ENCODE data around the gene SLA2.

The SLA2 gene

GRCh38 chr20:36632147-36632486 lies 13.9 kb downstream of the SLA2 start:
- TF ChIP-seq CTCF (IDR thresholded peaks at IDR 0.05; ENCODE audit: low read depth, low read length) = no peak
- H3K4me3 ChIP-seq (ENCODE audit: low read depth, low read length) = no peak overlapping the region
- no peaks in the 10 kb centered on the region for H3K4me1 ChIP-seq
- DNase-seq = no peak
- H3K9me3 ChIP-seq = no peaks in the 10 kb centered on the region; the same call in 1 of the 2 replicates
- H3K36me3 ChIP-seq = no peaks in the 10 kb centered on the region
- no peaks in the 10 kb centered on the region for H3K27me3 ChIP-seq

- no peak for TF ChIP-seq CTCF (IDR thresholded peaks at IDR 0.05; ENCODE audit: low read depth, low read length)
Measured at GRCh38 chr20:36631646-36632045, 14.3 kb downstream of the SLA2 start.

GRCh38 chr20:36629719-36630681 lies 16.0 kb downstream of the SLA2 start:
- H3K36me3 ChIP-seq = no peaks in the 10 kb centered on the region
- H3K27me3 ChIP-seq = no peaks in the 10 kb centered on the region
- no peak for TF ChIP-seq CTCF (IDR thresholded peaks at IDR 0.05; ENCODE audit: low read depth, low read length)
- H3K4me1 ChIP-seq = no peaks in the 10 kb centered on the region
- H3K9me3 ChIP-seq = no peaks in the 10 kb centered on the region; the same call in 1 of the 2 replicates
- no peak for DNase-seq
- H3K4me3 ChIP-seq (ENCODE audit: low read depth, low read length) = no peak overlapping the region

More at GRCh38 chr20:36631646-36632045, 14.3 kb downstream of the SLA2 start:
- Histone ChIP-seq H3K36me3 (no peaks in the 10 kb centered on the region), H3K4me3 (ENCODE audit: low read depth, low read length) (no peak overlapping the region), H3K4me1 (no peaks in the 10 kb centered on the region), H3K27me3 (no peaks in the 10 kb centered on the region), H3K9me3 (no peaks in the 10 kb centered on the region; the same call in 1 of the 2 replicates)
- no peak for DNase-seq

- DNase-seq = no peak
- Histone ChIP-seq H3K4me3 (ENCODE audit: low read depth, low read length) (no peak overlapping the region), H3K4me1 (no peaks in the 10 kb centered on the region), H3K9me3 (no peaks in the 10 kb centered on the region; the same call in 1 of the 2 replicates), H3K27me3 (no peaks in the 10 kb centered on the region), H3K36me3 (no peaks in the 10 kb centered on the region)
- no peak for TF ChIP-seq CTCF (IDR thresholded peaks at IDR 0.05; ENCODE audit: low read depth, low read length)
Measured at GRCh38 chr20:36628076-36628475, 17.9 kb downstream of the SLA2 start.

GRCh38 chr20:36624944-36625324 lies 21.1 kb downstream of the SLA2 start:
- DNase-seq = no peak
- no peak for TF ChIP-seq CTCF (IDR thresholded peaks at IDR 0.05; ENCODE audit: low read depth, low read length)
- Histone ChIP-seq H3K9me3 (no peaks in the 10 kb centered on the region; the same call in 1 of the 2 replicates), H3K36me3 (no peaks in the 10 kb centered on the region), H3K4me3 (ENCODE audit: low read depth, low read length) (no peak overlapping the region), H3K4me1 (no peaks in the 10 kb centered on the region), H3K27me3 (no peaks in the 10 kb centered on the region)
